Suprapubic skin (tissue), 3 donors: ENCODE results near the gene FJX1.

Experiments used
- EP300 ChIP-seq: sonication (generic); formaldehyde crosslinking; IDR thresholded peaks from one replicate; pipeline ENCODE4 v1.6.1; 2017; ENCODE audit warnings: antibody characterized with exemption
- TF ChIP-seq, protein P1 (sequence below), 2 donors: fragments of 200-600 bp in 1 of 2; fragments of 450-650 bp in 1 of 2; sonication (generic) in 1 of 2; IDR thresholded peaks; one replicate each; pipeline ENCODE4 v1.5.1; 2016 to 2019; ENCODE audit warnings: antibody characterized with exemption in 2 of 2, mild to moderate bottlenecking in 1 of 2, moderate library complexity in 1 of 2

DNA sequence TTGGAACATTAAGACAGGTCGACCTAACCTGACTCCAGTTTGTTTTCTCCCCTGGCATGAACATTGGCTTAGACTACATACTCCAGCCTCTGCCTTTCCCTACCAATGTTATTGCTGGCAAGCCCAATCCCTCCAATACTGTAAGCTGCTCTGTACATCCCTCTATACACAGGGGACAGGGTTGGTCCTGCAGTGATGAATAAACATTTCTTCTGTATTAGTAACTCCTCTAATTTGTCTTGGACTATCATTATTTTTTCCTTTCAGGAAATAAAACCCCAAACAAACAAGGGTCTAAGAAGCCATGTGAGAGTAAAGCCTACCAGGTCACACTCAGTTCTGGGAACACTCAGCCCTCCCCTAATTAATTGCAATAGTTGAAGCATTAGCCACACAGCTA is 35.1 kb upstream of the FJX1 start:
- TF ChIP-seq, protein P1, sequence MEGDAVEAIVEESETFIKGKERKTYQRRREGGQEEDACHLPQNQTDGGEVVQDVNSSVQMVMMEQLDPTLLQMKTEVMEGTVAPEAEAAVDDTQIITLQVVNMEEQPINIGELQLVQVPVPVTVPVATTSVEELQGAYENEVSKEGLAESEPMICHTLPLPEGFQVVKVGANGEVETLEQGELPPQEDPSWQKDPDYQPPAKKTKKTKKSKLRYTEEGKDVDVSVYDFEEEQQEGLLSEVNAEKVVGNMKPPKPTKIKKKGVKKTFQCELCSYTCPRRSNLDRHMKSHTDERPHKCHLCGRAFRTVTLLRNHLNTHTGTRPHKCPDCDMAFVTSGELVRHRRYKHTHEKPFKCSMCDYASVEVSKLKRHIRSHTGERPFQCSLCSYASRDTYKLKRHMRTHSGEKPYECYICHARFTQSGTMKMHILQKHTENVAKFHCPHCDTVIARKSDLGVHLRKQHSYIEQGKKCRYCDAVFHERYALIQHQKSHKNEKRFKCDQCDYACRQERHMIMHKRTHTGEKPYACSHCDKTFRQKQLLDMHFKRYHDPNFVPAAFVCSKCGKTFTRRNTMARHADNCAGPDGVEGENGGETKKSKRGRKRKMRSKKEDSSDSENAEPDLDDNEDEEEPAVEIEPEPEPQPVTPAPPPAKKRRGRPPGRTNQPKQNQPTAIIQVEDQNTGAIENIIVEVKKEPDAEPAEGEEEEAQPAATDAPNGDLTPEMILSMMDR (IDR thresholded peaks at IDR 0.05) = no peak
- no peak for TF ChIP-seq EP300
